NB4 (cell line): Measurements from ENCODE around the gene ZNF524.

Experiments
- CTCF ChIP-seq: IDR thresholded peaks from one replicate; pipeline ENCODE4 v1.5.1; 2012; ENCODE audit warnings: low read depth, low read length
- POLR2A ChIP-seq: IDR thresholded peaks from 2 replicates; pipeline ENCODE4 v1.6.1; 2011; ENCODE audit warnings: mild to moderate bottlenecking; ENCODE audit not compliant: insufficient read length; ENCODE audit errors: extremely low read depth

- TF ChIP-seq CTCF, result no peak
- no peak for TF ChIP-seq POLR2A
These were observed 10.0 kb upstream of the ZNF524 start for GRCh38 chr19:55590109-55590508.
